Fibroblast of pulmonary artery (primary cell): ENCODE results near the gene BTG1.

ENCODE experiments used
- DNase-seq: peaks from one replicate; pipeline ENCODE4 v3.0.0-alpha.2; 2010; ENCODE audit warnings: low read depth
- H3K4me3 ChIP-seq: replicated peaks from 2 replicates; pipeline ENCODE4 v1.5.1; 2011; ENCODE audit warnings: low read depth, mild to moderate bottlenecking, control low read depth, low read length, moderate library complexity
- TF ChIP-seq, protein P1 (sequence below): IDR thresholded peaks from 2 replicates; pipeline ENCODE4 v1.5.1; 2011; ENCODE audit warnings: mild to moderate bottlenecking, control low read depth, low read length, inconsistent platforms; ENCODE audit errors: missing control alignments

The BTG1 gene

DNA sequence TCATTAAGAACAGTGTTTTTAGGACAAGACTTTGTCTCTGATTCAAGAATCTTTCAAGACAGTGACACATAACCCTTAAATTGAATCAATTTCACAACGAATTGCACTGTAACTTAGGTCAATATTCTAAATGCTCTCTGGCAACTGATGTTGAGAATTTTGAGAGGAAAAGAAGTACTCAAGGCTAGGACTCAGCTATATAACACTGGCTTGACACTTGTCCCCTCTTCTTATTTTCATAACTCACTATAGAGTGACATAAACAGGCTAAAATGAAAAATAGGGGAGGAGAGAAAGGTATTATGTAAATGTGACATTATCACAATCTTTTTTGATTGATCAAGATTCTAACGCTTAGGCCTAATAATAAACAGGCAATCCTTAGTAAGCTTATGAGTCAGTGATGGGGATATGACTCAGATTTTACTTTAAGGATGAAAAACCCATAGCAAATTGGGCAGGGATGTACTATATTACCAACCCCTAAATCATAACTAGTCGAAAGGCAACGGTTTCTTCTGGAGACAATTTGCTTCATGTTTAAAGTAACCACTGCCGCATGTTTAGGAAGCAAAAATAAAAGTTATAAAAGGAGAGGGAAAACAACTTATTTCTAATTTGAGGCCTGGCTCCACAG lies 10.9 kb downstream of the BTG1 start:
- DNase-seq, result peak; percentile 45
- TF ChIP-seq, protein P1, sequence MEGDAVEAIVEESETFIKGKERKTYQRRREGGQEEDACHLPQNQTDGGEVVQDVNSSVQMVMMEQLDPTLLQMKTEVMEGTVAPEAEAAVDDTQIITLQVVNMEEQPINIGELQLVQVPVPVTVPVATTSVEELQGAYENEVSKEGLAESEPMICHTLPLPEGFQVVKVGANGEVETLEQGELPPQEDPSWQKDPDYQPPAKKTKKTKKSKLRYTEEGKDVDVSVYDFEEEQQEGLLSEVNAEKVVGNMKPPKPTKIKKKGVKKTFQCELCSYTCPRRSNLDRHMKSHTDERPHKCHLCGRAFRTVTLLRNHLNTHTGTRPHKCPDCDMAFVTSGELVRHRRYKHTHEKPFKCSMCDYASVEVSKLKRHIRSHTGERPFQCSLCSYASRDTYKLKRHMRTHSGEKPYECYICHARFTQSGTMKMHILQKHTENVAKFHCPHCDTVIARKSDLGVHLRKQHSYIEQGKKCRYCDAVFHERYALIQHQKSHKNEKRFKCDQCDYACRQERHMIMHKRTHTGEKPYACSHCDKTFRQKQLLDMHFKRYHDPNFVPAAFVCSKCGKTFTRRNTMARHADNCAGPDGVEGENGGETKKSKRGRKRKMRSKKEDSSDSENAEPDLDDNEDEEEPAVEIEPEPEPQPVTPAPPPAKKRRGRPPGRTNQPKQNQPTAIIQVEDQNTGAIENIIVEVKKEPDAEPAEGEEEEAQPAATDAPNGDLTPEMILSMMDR, result no peak
- H3K4me3 ChIP-seq, result no peak overlapping the region

DNA sequence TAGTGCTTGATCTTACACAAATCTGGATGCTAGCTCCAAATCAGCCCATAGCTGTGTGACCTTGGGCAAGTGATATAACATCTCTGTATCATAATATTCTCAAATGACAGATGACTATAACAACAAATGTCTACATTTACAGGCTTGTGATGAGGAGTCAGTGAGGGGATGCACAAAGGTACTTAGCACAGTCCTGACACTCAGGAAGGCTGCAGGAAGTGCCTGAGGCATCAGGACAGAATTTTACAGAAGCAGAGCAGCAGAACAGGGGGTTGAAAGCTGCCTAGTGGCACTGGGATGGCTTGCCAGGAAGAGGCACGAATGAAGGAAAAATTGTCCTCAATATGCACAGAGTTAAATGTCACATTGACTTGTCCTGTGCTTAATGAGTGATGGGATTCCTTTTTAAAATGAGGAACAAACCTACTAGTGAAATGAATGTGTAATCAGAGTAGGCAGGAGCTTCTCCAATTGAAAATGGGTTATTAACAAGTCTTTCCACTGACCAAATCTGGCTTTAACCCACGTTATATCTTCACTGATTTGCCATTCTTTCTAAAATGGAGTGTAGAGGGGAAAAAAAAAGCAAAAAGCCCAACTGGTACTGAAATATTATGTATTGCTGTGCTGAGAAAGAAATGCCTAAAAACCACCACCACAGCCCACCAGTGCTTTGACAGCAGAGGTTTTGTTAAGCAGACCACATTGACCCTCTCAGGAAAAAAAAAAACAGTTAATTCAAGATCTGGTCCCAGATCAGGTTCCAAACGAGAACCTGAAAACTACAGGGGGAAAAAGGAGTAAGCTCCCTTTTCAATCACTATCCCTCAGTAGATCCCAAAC lies 11.6 kb downstream of the BTG1 start:
- DNase-seq, result no peak
- no peak overlapping the region for H3K4me3 ChIP-seq
- TF ChIP-seq, protein P1, result no peak

DNA sequence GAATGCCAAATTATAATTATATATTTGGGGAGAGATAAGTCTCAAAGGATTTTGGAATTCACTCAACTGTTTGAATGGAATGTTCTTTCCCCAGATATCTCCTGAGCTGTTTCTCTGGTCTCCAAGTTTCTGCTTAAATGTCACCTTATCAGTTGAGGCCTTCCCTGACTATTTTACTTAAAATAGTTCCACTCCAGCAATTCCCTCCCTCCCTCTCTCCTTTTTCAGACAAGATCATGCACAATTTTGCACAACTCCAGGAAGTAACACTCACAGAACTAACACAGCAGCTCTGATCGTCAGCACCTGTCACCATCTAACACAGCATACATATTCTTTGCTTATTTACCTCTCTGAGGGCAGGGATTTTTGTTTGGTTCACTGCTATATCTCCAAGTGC lies 12.5 kb downstream of the BTG1 start:
- TF ChIP-seq, protein P1, result no peak
- peak; percentile 42 for DNase-seq
- no peak overlapping the region for H3K4me3 ChIP-seq

DNA sequence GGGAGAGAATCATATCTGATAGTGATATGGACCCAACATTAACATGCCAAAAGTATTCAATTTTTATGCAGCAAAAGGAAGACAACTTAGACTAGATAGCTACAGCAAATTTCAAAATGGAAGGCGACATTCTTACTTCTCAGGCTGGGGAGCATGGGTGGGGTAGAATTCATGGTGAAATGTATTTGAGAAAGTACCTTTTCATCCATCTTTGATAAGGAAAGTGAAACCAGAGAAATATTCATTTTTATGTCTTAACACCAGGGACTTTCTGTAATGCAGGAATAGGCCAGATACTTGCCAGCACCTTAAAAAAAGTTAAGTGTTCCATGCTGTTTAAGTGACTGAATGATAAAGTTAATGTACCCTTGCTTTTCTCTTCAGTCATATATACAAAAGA lies 13.4 kb downstream of the BTG1 start:
- DNase-seq, result no peak
- TF ChIP-seq, protein P1, result no peak
- no peak overlapping the region for H3K4me3 ChIP-seq

DNA sequence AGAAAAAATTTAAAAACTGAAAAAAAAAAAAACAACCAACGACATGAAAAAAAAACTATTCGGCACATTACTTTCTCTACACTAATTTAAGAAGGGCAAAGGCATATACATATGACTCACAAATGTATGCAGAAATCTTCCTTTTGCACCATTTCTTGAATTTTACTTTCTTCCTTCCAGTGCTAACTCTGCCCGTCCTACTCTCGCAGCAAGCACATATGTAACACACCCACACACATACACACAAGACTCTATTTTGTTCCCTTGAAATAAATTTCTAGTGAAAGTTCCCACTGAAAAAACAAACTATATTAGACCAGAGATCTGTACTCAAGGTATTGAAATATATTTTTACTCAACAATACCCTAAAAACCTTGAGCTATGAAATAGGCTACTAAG lies 14.6 kb downstream of the BTG1 start:
- no peak overlapping the region for H3K4me3 ChIP-seq
- DNase-seq, result no peak
- TF ChIP-seq, protein P1, result no peak

DNA sequence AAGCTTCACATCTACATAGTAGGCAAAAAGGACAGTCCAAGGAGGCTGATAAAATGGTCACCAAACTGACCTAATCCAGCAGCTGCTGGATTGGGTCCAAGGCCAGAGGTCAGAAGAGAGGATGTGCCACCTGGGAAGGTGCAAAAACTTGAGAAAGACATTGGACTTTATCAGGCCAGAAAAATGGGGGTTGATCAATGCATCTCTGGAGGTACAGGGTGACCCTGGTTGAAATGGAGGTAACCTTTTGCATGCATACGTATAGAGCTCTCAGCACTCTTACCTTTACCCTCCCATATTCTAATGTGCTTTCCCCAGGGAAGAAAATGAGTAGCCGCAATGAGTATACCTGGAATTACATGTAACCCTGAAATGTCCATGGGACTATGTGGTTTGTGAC lies 16.0 kb downstream of the BTG1 start:
- TF ChIP-seq, protein P1, result no peak
- DNase-seq, result no peak
- H3K4me3 ChIP-seq, result no peak overlapping the region
